ENCODE results near the gene GTF3C4.

Gene GTF3C4

DNA sequence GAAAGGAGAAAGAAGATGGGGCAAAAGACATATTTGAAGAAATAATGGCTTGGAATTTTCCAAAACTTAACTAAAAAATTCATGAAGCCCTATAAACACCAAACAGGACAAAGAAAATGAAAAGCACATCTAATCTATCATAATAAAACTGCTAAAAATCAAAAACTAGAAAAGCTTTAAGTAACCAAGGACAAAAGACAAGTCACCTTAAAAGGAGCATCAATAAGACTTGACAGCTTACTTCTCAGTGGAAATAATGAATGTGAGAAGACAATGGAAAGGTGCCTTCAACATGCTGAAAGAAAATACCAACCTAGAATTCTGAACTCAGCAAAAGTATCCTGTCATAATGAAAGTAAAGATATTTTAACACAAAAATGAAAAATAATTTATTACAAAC, 27.0 kb downstream of the GTF3C4 start:
- TF ChIP-seq, protein P1, sequence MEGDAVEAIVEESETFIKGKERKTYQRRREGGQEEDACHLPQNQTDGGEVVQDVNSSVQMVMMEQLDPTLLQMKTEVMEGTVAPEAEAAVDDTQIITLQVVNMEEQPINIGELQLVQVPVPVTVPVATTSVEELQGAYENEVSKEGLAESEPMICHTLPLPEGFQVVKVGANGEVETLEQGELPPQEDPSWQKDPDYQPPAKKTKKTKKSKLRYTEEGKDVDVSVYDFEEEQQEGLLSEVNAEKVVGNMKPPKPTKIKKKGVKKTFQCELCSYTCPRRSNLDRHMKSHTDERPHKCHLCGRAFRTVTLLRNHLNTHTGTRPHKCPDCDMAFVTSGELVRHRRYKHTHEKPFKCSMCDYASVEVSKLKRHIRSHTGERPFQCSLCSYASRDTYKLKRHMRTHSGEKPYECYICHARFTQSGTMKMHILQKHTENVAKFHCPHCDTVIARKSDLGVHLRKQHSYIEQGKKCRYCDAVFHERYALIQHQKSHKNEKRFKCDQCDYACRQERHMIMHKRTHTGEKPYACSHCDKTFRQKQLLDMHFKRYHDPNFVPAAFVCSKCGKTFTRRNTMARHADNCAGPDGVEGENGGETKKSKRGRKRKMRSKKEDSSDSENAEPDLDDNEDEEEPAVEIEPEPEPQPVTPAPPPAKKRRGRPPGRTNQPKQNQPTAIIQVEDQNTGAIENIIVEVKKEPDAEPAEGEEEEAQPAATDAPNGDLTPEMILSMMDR (IDR thresholded peaks at IDR 0.05), result no peak
- H3K27me3 ChIP-seq, result no peaks in the 10 kb centered on the region
- intact Hi-C loops (cut with DNase I; ENCODE audit: low total_unique reads), result no loop called here
- H3K4me1 ChIP-seq, result no peaks in the 10 kb centered on the region
- no peak overlapping the region for H3K4me3 ChIP-seq
- H3K27ac ChIP-seq, result no peak overlapping the region
- H3K9me3 ChIP-seq, result peaks cover 3 to 11% (median 9%) of the 10 kb centered on the region in 3 donors
- DNase-seq, result no peak
- peaks cover 0 to 5% (median 0%) of the 10 kb centered on the region in 3 donors for H3K36me3 ChIP-seq

- Histone ChIP-seq H3K27ac (no peak overlapping the region), H3K27me3 (no peaks in the 10 kb centered on the region), H3K36me3 (no peaks in the 10 kb centered on the region), H3K9me3 (peaks cover 3 to 11% (median 9%) of the 10 kb centered on the region in 3 donors), H3K4me3 (no peak overlapping the region), H3K4me1 (no peaks in the 10 kb centered on the region)
- TF ChIP-seq, protein P1 (IDR thresholded peaks at IDR 0.05), result no peak
- intact Hi-C loops (cut with DNase I; ENCODE audit: low total_unique reads), result no loop called here
- no peak for DNase-seq
Observed at GRCh38 chr9:132698989-132699388, 28.7 kb downstream of the GTF3C4 start.

GRCh38 chr9:132699956-132700355, 29.7 kb downstream of the GTF3C4 start:
- TF ChIP-seq, protein P1 (IDR thresholded peaks at IDR 0.05), result no peak
- H3K4me3 ChIP-seq, result no peak overlapping the region
- H3K4me1 ChIP-seq, result no peaks in the 10 kb centered on the region
- DNase-seq, result no peak
- no peaks in the 10 kb centered on the region for H3K36me3 ChIP-seq
- intact Hi-C loops (cut with DNase I; ENCODE audit: low total_unique reads), result no loop called here
- no peak overlapping the region for H3K27ac ChIP-seq
- H3K27me3 ChIP-seq, result no peaks in the 10 kb centered on the region
- H3K9me3 ChIP-seq, result peaks cover 3 to 11% (median 9%) of the 10 kb centered on the region in 3 donors

DNA sequence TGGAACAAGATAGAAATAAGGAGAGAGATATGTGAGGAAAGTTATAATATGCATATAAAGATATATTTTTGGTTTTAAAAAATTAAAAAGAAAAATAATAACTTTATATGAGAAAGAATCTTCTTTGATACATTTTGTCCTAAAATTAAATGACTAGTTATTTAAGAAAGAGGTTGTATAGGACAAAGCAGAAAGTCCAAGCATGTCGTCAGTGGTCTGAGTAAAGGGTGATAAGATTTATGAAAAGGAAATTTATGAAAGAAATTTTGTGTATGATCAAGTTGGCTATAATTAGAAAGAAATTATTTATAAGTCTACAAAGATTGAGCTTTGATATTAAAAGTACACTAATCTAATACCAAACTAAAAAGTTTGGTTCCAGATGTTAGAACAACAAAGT, 32.0 kb downstream of the GTF3C4 start:
- intact Hi-C loops (cut with DNase I; ENCODE audit: low total_unique reads), result no loop called here
- H3K9me3 ChIP-seq, result peaks cover 0 to 9% (median 8%) of the 10 kb centered on the region in 3 donors
- TF ChIP-seq, protein P1 (IDR thresholded peaks at IDR 0.05), result no peak
- peaks cover 0 to 13% of the 10 kb centered on the region in 2 donors for H3K27me3 ChIP-seq
- H3K4me1 ChIP-seq, result no peaks in the 10 kb centered on the region
- DNase-seq, result no peak
- H3K36me3 ChIP-seq, result no peaks in the 10 kb centered on the region
- H3K4me3 ChIP-seq, result no peak overlapping the region
- H3K27ac ChIP-seq, result no peak overlapping the region

- H3K27me3 ChIP-seq, result peaks cover 0 to 15% of the 10 kb centered on the region in 2 donors
- H3K9me3 ChIP-seq, result peaks cover 0 to 3% (median 0%) of the 10 kb centered on the region in 3 donors
- H3K27ac ChIP-seq, result no peak overlapping the region
- no peak overlapping the region for H3K4me3 ChIP-seq
- no peak for DNase-seq
- no peaks in the 10 kb centered on the region for H3K4me1 ChIP-seq
- TF ChIP-seq, protein P1 (IDR thresholded peaks at IDR 0.05), result no peak
- H3K36me3 ChIP-seq, result no peaks in the 10 kb centered on the region
- intact Hi-C loops (cut with DNase I; ENCODE audit: low total_unique reads), result no loop called here
Observed at GRCh38 chr9:132703336-132703735, 33.1 kb downstream of the GTF3C4 start.

- no peaks in the 10 kb centered on the region for H3K4me1 ChIP-seq
- H3K36me3 ChIP-seq, result no peaks in the 10 kb centered on the region
- no peak for DNase-seq
- no peak overlapping the region for H3K27ac ChIP-seq
- no peaks in the 10 kb centered on the region for H3K9me3 ChIP-seq
- TF ChIP-seq, protein P1 (IDR thresholded peaks at IDR 0.05), result no peak
- peaks cover 0 to 24% of the 10 kb centered on the region in 2 donors for H3K27me3 ChIP-seq
- intact Hi-C loops (cut with DNase I; ENCODE audit: low total_unique reads), result no loop called here
- no peak overlapping the region for H3K4me3 ChIP-seq
Observed at GRCh38 chr9:132708239-132708638, 38.0 kb downstream of the GTF3C4 start.
